GM12864 (cell line): Measurements from ENCODE around the gene PGGHG.

Experiments used
- DNase-seq: peaks from one replicate; pipeline ENCODE4 v3.0.0-alpha.2; 2011; ENCODE audit warnings: low read depth
- H3K4me3 ChIP-seq: 2 replicates; pipeline ENCODE4 v1.5.1; 2011; ENCODE audit warnings: mild to moderate bottlenecking, low read depth, low read length, control low read depth
- CTCF ChIP-seq: IDR thresholded peaks from 2 replicates; pipeline ENCODE4 v1.5.1; 2011; ENCODE audit warnings: low read depth, mild to moderate bottlenecking, moderate library complexity, low read length, control low read depth, inconsistent platforms; ENCODE audit errors: missing control alignments

Gene PGGHG

DNA sequence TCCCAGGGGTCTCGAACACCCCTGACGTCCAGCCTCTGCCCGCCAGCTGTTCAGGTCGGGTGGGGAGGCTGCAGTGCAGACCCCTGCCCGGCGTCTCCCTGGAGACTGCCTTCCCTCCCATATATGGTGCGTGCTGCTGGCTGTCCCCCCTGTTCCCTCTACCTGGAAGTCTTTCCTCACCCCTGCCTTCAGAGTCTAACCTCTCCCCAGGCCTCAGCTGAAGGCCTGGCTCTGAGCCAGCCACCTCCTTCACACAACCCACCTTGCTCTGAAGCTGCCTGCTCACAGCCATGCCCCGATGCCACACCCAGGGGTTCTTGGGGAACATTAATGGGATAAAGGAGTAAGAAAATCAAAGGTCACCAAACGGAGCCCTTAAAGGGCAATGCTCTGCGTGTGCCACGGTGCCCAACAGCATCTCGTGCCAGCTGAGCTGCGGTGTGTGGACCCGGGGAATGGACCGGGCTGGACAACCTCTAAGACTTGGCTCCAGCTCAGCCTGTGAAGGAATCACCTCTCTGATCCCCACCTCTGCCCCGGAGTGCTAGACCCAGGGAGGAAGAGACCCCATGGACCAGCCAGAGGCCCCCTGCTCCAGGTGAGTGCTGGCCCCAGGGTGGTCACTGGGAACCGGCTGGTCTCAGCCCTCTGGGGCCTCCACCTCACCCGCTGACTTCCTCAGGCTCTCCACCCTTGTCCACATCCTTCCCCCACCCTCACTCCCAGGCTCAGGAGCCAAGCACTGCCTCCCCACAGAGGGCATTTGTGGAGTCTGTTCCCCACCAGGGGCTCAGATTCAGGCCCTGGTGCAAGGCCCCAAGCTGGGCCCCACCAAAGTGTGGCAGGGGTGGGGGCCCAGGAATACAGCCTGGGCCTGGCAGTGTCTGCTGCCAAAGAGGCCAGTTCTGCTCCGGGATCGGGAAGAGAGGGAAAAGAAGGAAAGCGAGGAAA is 10.7 kb upstream of the PGGHG start, which contains the start of gene NLRP6:
Gene NLRP6, plus strand, starts transcription at position 407 of the 951 bp plus-strand sequence. Its CDS starts 163 bp downstream, at position 570.
- no peak for DNase-seq
- no peak within 1 kb of the TSS for H3K4me3 ChIP-seq
- no peak for TF ChIP-seq CTCF

- no peak for TF ChIP-seq CTCF
- H3K4me3 ChIP-seq = no peak overlapping the region
- no peak for DNase-seq
Measured at GRCh38 chr11:279040-279965, 9.6 kb upstream of the PGGHG start.

DNA sequence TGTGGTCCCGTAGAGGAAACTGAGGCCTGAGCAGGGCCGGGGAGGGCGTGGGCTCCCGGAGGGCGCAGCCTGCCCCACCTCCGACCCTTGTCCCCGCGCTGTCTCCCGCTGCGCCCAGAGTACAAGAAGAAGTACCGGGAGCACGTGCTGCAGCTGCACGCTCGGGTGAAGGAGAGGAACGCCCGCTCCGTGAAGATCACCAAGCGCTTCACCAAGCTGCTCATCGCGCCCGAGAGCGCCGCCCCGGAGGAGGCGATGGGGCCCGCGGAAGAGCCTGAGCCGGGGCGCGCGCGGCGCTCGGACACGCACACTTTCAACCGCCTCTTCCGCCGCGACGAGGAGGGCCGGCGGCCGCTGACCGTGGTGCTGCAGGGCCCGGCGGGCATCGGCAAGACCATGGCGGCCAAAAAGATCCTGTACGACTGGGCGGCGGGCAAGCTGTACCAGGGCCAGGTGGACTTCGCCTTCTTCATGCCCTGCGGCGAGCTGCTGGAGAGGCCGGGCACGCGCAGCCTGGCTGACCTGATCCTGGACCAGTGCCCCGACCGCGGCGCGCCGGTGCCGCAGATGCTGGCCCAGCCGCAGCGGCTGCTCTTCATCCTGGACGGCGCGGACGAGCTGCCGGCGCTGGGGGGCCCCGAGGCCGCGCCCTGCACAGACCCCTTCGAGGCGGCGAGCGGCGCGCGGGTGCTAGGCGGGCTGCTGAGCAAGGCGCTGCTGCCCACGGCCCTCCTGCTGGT is 8.8 kb upstream of the PGGHG start:
- DNase-seq = no peak
- H3K4me3 ChIP-seq = no peak overlapping the region
- no peak for TF ChIP-seq CTCF

DNA sequence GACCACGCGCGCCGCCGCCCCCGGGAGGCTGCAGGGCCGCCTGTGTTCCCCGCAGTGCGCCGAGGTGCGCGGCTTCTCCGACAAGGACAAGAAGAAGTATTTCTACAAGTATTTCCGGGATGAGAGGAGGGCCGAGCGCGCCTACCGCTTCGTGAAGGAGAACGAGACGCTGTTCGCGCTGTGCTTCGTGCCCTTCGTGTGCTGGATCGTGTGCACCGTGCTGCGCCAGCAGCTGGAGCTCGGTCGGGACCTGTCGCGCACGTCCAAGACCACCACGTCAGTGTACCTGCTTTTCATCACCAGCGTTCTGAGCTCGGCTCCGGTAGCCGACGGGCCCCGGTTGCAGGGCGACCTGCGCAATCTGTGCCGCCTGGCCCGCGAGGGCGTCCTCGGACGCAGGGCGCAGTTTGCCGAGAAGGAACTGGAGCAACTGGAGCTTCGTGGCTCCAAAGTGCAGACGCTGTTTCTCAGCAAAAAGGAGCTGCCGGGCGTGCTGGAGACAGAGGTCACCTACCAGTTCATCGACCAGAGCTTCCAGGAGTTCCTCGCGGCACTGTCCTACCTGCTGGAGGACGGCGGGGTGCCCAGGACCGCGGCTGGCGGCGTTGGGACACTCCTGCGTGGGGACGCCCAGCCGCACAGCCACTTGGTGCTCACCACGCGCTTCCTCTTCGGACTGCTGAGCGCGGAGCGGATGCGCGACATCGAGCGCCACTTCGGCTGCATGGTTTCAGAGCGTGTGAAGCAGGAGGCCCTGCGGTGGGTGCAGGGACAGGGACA is 8.0 kb upstream of the PGGHG start:
- DNase-seq = no peak
- no peak overlapping the region for H3K4me3 ChIP-seq
- TF ChIP-seq CTCF = no peak

- no peak for TF ChIP-seq CTCF
- H3K4me3 ChIP-seq = no peak overlapping the region
- DNase-seq = no peak
Measured at GRCh38 chr11:281486-282161, 7.3 kb upstream of the PGGHG start.
